Bone marrow (tissue), 2 donors: Measurements from ENCODE around the gene KCND3.

Experiments
- DNase-seq, 2 donors: peaks; one replicate each; lab custom pipeline; 2025; lab: John Stamatoyannopoulos, UW

Gene KCND3

GRCh38 chr1:111729271-111729921 is 260.1 kb downstream of the KCND3 start:
- no peak for DNase-seq

GRCh38 chr1:111727056-111727455 is 262.4 kb downstream of the KCND3 start:
- no peak for DNase-seq

- no peak for DNase-seq
Measured at GRCh38 chr1:111725192-111725591, 264.3 kb downstream of the KCND3 start.

- no peak for DNase-seq
Measured at GRCh38 chr1:111723871-111724270, 265.6 kb downstream of the KCND3 start.

- no peak for DNase-seq
Measured at GRCh38 chr1:111723091-111723806, 266.2 kb downstream of the KCND3 start.

GRCh38 chr1:111720977-111721786 is 268.3 kb downstream of the KCND3 start:
- no peak for DNase-seq
